ENCODE data around the gene ACOX1. TPM values are rescaled to one million over a fixed set of nuclear protein-coding genes. Genes with fewer than 3 reads are reported as not detected.
A peak's percentile ranks its signal among the peaks of the same experiment; 100 is the strongest.

ACOX1 gene
- total and polyA plus RNA-seq, 2 donors: 15.9 to 23.5 TPM

DNA sequence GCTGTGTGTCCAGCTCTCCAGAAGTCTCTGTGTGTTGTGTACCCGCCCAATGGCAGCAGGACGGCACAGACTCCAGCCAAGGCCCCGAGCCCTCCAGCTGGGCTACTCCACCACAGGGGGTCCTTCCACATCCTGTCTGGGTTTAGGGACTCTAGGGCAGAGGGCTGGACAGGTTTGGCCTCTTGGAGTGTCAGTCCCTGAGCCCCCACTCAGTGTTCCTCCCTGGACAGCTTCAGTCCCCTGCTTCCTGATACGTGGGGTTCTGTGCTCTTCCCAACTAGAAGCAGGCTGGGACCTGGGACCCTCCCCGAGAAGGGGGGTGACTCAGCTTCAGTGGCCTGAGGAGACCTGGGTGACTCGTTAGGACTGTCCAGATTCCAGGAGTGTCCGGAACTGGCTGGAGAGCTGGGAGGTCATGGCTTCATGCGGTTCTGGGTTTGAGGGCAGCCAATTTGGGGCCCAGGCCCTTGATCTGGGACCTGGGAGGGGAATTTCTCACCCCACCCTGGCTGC is 25.8 kb upstream of the ACOX1 start:
- Histone ChIP-seq H3K9me3 (ENCODE audit: control insufficient read depth in 2 of 2, insufficient read depth in 1 of 2, low read length in 1 of 2) (no peaks in the 10 kb centered on the region), H3K4me1 (ENCODE audit: control insufficient read depth in 2 of 2, insufficient read depth in 2 of 2, low read length in 2 of 2) (peaks cover 0 to 10% of the 10 kb centered on the region in 2 donors), H3K27ac (ENCODE audit: low read depth in 1 of 2, low read length in 1 of 2) (peak overlapping the region in 1 of 2 donors; percentile 5), H3K27me3 (ENCODE audit: control insufficient read depth in 2 of 2, insufficient read depth in 1 of 2, low read length in 1 of 2) (no peaks in the 10 kb centered on the region), H3K36me3 (ENCODE audit: control insufficient read depth in 2 of 2, insufficient read depth in 2 of 2, low read length in 1 of 2) (peaks cover 3 to 6% of the 10 kb centered on the region in 2 donors), H3K4me3 (ENCODE audit: low read length in 2 of 2) (no peak overlapping the region)
- DNase-seq (ENCODE audit: low read depth in 6 of 9, low spot score in 9 of 9): no peak
- 98% methylated on average over 8 of the region's 8 CpGs for WGBS

DNA sequence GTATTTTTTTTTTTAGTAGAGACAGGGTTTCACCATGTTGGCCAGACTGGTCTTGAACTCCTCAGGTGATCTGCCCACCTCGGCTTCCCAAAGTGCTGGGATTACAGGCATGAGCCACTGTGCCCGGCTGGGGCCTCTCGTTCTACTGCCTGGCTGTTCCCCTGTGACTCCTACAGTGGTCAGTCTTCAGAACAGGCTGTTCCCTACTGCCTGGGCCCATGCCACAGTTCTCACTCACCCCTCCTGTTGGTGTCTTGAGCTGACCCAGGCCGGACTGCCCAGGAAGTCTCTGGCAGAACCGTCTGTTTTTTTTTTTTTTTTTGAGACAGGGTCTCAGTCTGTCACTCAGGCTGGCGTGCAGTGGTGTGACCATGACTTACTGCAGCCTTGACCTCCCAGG is 24.9 kb upstream of the ACOX1 start:
- H3K36me3 ChIP-seq (ENCODE audit: control insufficient read depth in 2 of 2, insufficient read depth in 2 of 2, low read length in 1 of 2): peaks cover 3 to 6% of the 10 kb centered on the region in 2 donors
- no peak for DNase-seq (ENCODE audit: low read depth in 6 of 9, low spot score in 9 of 9)
- no peak overlapping the region for H3K4me3 ChIP-seq (ENCODE audit: low read length in 2 of 2)
- no peaks in the 10 kb centered on the region for H3K27me3 ChIP-seq (ENCODE audit: control insufficient read depth in 2 of 2, insufficient read depth in 1 of 2, low read length in 1 of 2)
- WGBS: 96% methylated on average over 6 of the region's 6 CpGs
- H3K4me1 ChIP-seq (ENCODE audit: control insufficient read depth in 2 of 2, insufficient read depth in 2 of 2, low read length in 2 of 2): peaks cover 0 to 10% of the 10 kb centered on the region in 2 donors
- H3K27ac ChIP-seq (ENCODE audit: low read depth in 1 of 2, low read length in 1 of 2): no peak overlapping the region
- H3K9me3 ChIP-seq (ENCODE audit: control insufficient read depth in 2 of 2, insufficient read depth in 1 of 2, low read length in 1 of 2): no peaks in the 10 kb centered on the region

DNA sequence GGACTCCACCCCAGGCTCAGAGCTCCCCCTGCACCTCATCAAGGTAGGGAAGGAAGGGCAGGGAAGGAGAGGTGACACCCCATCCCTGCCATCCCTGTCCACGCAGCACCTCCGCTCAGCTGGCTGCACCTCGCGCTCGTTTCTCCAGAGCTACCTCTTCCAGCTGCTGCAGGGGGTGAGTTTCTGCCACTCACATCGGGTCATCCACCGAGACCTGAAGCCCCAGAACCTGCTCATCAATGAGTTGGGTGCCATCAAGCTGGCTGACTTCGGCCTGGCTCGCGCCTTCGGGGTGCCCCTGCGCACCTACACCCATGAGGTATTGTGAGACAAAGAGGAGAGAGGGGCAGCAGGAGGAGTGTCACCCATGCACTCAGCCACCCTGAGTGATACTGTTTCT is 23.1 kb upstream of the ACOX1 start:
- 98% methylated on average over 12 of the region's 12 CpGs for WGBS
- Histone ChIP-seq H3K27ac (ENCODE audit: low read depth in 1 of 2, low read length in 1 of 2) (no peak overlapping the region), H3K4me1 (ENCODE audit: control insufficient read depth in 2 of 2, insufficient read depth in 2 of 2, low read length in 2 of 2) (peaks cover under 1 to 15% of the 10 kb centered on the region in 2 donors), H3K27me3 (ENCODE audit: control insufficient read depth in 2 of 2, insufficient read depth in 1 of 2, low read length in 1 of 2) (no peaks in the 10 kb centered on the region), H3K9me3 (ENCODE audit: control insufficient read depth in 2 of 2, insufficient read depth in 1 of 2, low read length in 1 of 2) (peaks cover 1% of the 10 kb centered on the region in 2 donors), H3K36me3 (ENCODE audit: control insufficient read depth in 2 of 2, insufficient read depth in 2 of 2, low read length in 1 of 2) (peaks cover 3 to 6% of the 10 kb centered on the region in 2 donors), H3K4me3 (ENCODE audit: low read length in 2 of 2) (no peak overlapping the region)
- no peak for DNase-seq (ENCODE audit: low read depth in 6 of 9, low spot score in 9 of 9)

DNA sequence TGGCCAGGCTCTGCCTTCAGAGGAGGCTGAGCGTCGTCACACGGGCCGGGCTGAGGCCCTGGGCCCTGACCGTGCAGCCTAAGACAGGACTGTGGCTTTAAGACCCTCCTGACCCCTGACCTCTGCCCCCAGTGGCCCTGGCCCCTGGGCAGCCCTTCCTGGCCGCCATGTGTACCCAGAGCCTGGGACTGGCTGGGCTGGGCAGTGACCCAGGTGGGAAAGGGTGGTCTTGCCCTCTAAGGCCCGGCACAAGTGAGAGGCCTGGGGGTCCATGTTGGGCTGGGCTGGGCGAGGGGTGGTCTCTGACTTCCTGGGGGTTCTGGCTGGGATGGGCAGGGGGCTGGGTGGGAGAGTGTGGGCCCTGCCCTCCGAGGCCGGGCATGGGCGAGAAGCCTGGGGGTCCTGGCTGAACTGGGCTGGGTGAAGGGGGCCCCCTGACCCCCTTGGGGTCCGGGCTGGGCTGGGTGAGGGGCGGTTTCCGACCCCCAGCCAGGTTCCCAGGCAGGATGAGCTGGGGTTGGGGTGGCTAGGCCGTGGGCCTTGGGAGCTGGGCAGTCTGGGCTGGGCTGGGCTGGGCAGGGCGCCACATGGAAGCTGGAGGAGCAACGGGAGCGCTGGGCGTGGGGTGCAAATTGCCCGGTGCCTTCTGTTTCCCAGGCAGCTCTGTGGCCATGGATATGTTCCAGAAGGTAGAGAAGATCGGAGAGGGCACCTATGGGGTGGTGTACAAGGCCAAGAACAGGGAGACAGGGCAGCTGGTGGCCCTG is 22.0 kb upstream of the ACOX1 start, which contains the start of gene CDK3:
TSS of gene CDK3 (plus strand) at position 101 of the 767 bp plus-strand sequence. CDS start at position 672, 571 bp downstream.
- WGBS: 96% methylated on average over 21 of the region's 21 CpGs
- Histone ChIP-seq H3K27me3 (ENCODE audit: control insufficient read depth in 2 of 2, insufficient read depth in 1 of 2, low read length in 1 of 2) (no peaks in the 10 kb centered on the region), H3K27ac (ENCODE audit: low read depth in 1 of 2, low read length in 1 of 2) (no peak within 1 kb of the TSS), H3K4me1 (ENCODE audit: control insufficient read depth in 2 of 2, insufficient read depth in 2 of 2, low read length in 2 of 2) (peaks cover 5 to 20% of the 10 kb centered on the region in 2 donors), H3K4me3 (ENCODE audit: low read length in 2 of 2) (no peak within 1 kb of the TSS), H3K36me3 (ENCODE audit: control insufficient read depth in 2 of 2, insufficient read depth in 2 of 2, low read length in 1 of 2) (peaks cover 3 to 6% of the 10 kb centered on the region in 2 donors), H3K9me3 (ENCODE audit: control insufficient read depth in 2 of 2, insufficient read depth in 1 of 2, low read length in 1 of 2) (peaks cover 1 to 5% of the 10 kb centered on the region in 2 donors)
- no peak for DNase-seq (ENCODE audit: low read depth in 6 of 9, low spot score in 9 of 9)

DNA sequence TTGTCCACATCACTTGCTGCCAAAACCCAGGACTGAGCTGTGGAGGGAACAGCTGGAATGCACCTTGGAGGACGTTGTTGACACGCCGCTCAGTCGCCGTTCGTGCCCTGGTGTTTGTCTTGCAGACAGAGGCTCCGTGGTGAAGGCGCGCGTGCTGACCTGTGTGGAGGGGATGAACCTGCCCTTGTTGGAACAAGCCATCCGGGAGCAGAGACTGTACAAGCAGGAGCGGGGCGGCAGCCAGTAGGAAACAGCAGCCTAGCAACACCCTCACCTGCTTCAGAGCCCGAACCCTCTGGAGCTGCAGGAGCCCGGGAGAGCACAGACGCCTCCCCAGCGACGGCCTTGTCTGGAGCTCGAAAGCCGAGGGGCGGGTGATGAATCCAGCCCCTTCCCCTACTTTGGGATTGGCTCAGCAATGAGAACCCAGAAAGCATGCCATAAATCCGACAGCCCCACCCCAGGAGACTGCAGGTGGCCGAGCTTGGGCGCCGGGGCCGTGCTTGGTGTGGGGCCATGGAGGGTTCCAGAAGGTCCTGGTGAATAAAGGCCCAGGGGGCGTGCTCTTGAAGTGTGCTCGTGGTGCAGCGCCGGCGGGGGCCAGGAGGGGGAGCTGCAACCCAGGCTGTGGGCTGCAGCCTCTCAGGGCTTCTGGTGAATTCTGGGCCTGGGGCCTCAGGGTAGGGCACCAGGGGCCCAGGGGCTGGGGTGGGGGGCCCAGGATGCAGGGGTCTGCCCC is 21.2 kb upstream of the ACOX1 start:
- WGBS: 85% methylated on average over 31 of the region's 31 CpGs
- peak in 3 of 9 donors; percentile 47 to 66 (median 65) for DNase-seq (ENCODE audit: low read depth in 6 of 9, low spot score in 9 of 9)
- Histone ChIP-seq H3K36me3 (ENCODE audit: control insufficient read depth in 2 of 2, insufficient read depth in 2 of 2, low read length in 1 of 2) (peaks cover 0 to 6% of the 10 kb centered on the region in 2 donors), H3K27ac (ENCODE audit: low read depth in 1 of 2, low read length in 1 of 2) (no peak overlapping the region), H3K9me3 (ENCODE audit: control insufficient read depth in 2 of 2, insufficient read depth in 1 of 2, low read length in 1 of 2) (peaks cover 1 to 5% of the 10 kb centered on the region in 2 donors), H3K4me1 (ENCODE audit: control insufficient read depth in 2 of 2, insufficient read depth in 2 of 2, low read length in 2 of 2) (peaks cover 5 to 13% of the 10 kb centered on the region in 2 donors), H3K27me3 (ENCODE audit: control insufficient read depth in 2 of 2, insufficient read depth in 1 of 2, low read length in 1 of 2) (no peaks in the 10 kb centered on the region), H3K4me3 (ENCODE audit: low read length in 2 of 2) (no peak overlapping the region)

DNA sequence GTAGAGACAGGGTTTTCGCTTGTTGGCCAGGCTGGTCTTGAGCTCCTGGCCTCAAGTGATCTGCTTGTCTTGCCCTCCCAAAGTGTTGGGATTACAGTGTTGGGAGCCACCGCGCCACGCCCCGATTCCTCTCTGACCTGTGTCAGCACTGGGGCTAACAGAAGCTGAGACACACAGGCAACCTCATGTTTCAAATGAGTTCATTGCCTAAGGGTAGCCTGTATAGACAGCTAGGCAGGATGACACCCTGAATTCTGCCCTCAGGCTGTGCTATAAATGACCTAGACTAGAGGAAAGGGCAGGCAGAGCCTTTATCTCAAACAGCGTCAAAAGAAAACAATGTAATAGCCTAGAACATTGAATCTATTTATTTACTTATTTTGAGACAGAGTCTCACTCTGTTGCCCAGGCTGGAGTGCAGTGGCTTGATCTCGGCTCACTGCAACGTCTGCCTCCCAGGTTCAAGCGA is 19.4 kb upstream of the ACOX1 start:
- H3K4me3 ChIP-seq (ENCODE audit: low read length in 2 of 2): no peak overlapping the region
- no peak overlapping the region for H3K27ac ChIP-seq (ENCODE audit: low read depth in 1 of 2, low read length in 1 of 2)
- H3K4me1 ChIP-seq (ENCODE audit: control insufficient read depth in 2 of 2, insufficient read depth in 2 of 2, low read length in 2 of 2): peaks cover 5 to 11% of the 10 kb centered on the region in 2 donors
- no peaks in the 10 kb centered on the region for H3K27me3 ChIP-seq (ENCODE audit: control insufficient read depth in 2 of 2, insufficient read depth in 1 of 2, low read length in 1 of 2)
- no peak for DNase-seq (ENCODE audit: low read depth in 6 of 9, low spot score in 9 of 9)
- H3K36me3 ChIP-seq (ENCODE audit: control insufficient read depth in 2 of 2, insufficient read depth in 2 of 2, low read length in 1 of 2): peaks cover 0 to 2% of the 10 kb centered on the region in 2 donors
- over 99% methylated on average over 9 of the region's 9 CpGs for WGBS
- peaks cover 1 to 5% of the 10 kb centered on the region in 2 donors for H3K9me3 ChIP-seq (ENCODE audit: control insufficient read depth in 2 of 2, insufficient read depth in 1 of 2, low read length in 1 of 2)

DNA sequence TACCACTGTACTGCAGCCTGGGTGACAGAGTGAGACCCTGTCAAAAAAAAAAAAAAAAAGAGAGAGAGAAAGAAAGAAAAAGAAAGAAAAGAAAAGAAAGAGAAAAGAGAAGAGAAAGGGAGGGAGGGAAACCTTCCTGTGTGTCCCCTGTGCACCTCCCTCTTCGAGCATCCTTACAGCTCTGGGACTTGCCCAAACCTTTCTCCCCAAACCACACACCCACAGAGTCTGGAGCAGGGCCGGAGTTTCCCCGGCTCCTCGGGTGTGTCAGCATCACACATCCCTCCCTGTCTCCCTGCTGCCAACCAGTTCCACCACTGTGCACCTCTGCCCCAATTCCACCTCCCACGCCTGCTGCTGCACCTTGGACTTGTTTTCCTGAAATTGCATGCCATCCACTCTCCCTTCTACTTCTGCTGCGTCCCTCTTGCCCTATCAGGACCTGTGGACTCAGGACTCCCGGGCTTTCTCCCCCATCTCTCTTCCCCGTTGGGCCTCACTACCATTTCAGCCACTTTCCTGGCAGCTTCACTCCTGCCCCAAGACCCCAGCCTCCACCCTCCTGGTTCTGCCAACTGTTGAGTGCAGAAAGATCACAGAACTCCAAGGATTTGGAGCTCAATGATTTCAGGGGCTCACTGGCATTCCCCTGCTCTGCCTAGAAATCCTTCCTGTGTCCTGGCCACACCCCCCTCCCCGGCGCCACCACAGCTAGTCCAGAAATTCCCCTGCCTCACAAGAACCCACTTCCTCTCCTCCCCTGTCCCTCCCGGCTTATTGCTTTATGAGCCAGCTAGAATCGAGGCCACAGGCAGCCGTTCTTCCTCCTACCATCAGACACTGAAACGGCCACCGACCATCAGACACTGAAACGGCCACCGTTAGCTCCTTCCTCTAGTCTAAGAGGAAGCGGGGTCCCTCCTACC is 18.0 kb upstream of the ACOX1 start:
- no peak overlapping the region for H3K4me3 ChIP-seq (ENCODE audit: low read length in 2 of 2)
- peaks cover 1 to 5% of the 10 kb centered on the region in 2 donors for H3K9me3 ChIP-seq (ENCODE audit: control insufficient read depth in 2 of 2, insufficient read depth in 1 of 2, low read length in 1 of 2)
- WGBS: 26% methylated on average over 18 of the region's 18 CpGs
- peaks cover 5 to 11% of the 10 kb centered on the region in 2 donors for H3K4me1 ChIP-seq (ENCODE audit: control insufficient read depth in 2 of 2, insufficient read depth in 2 of 2, low read length in 2 of 2)
- peak in 2 of 9 donors; percentile 21 to 39 for DNase-seq (ENCODE audit: low read depth in 6 of 9, low spot score in 9 of 9)
- peaks cover 0 to 5% of the 10 kb centered on the region in 2 donors for H3K36me3 ChIP-seq (ENCODE audit: control insufficient read depth in 2 of 2, insufficient read depth in 2 of 2, low read length in 1 of 2)
- H3K27ac ChIP-seq (ENCODE audit: low read depth in 1 of 2, low read length in 1 of 2): peak overlapping the region in 1 of 2 donors; percentile 57
- no peaks in the 10 kb centered on the region for H3K27me3 ChIP-seq (ENCODE audit: control insufficient read depth in 2 of 2, insufficient read depth in 1 of 2, low read length in 1 of 2)

DNA sequence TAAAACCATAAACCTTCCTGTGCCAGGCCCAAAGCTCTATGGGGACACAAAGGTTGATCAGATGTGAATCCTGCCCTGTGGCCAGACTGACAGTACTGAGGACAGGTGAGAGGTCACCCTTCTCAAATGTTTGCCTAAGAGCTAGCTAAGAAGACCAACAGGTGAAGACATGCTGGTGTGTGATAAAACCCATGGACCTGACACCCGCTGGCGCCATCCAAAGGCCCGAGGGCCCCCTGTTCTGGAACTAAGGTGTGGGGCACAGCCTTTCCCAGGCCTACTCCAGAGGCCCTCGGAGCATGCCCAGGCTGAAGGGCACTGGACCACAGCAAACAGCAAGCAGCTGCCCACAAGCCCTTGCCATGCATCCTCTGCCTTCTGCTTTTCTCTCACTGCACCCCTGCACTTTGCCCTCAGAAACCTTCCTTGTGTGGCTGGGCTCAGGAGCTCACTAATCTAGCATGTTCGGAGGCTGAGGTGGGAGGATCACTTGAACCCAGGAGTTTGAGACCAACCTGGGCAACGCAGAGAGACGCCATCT is 16.5 kb upstream of the ACOX1 start:
- no peak for DNase-seq (ENCODE audit: low read depth in 6 of 9, low spot score in 9 of 9)
- no peak overlapping the region for H3K27ac ChIP-seq (ENCODE audit: low read depth in 1 of 2, low read length in 1 of 2)
- peaks cover 0 to 5% of the 10 kb centered on the region in 2 donors for H3K36me3 ChIP-seq (ENCODE audit: control insufficient read depth in 2 of 2, insufficient read depth in 2 of 2, low read length in 1 of 2)
- no peak overlapping the region for H3K4me3 ChIP-seq (ENCODE audit: low read length in 2 of 2)
- H3K4me1 ChIP-seq (ENCODE audit: control insufficient read depth in 2 of 2, insufficient read depth in 2 of 2, low read length in 2 of 2): peaks cover 5 to 11% of the 10 kb centered on the region in 2 donors
- 98% methylated on average over 7 of the region's 7 CpGs for WGBS
- H3K9me3 ChIP-seq (ENCODE audit: control insufficient read depth in 2 of 2, insufficient read depth in 1 of 2, low read length in 1 of 2): peaks cover 1 to 5% of the 10 kb centered on the region in 2 donors
- no peaks in the 10 kb centered on the region for H3K27me3 ChIP-seq (ENCODE audit: control insufficient read depth in 2 of 2, insufficient read depth in 1 of 2, low read length in 1 of 2)
